SK-N-SH (cell line): ENCODE data around the gene ANKMY1. TPM values are rescaled to one million over a fixed set of nuclear protein-coding genes. Genes with fewer than 3 reads are reported as not detected.

Source experiments
- CTCF ChIA-PET: fragments of 300-600, 350-600 bp; formaldehyde crosslinking; extraction: SDS; loops from one replicate; lab custom pipeline; 2021; lab: Yijun Ruan, JAX
- POLR2A ChIA-PET: fragments of 350-600 bp; sonication (Branson Sonifier 250); formaldehyde crosslinking; extraction: SDS; loops from one replicate; lab custom pipeline; 2020; ENCODE audit warnings: antibody characterized with exemption, inconsistent platforms; lab: Yijun Ruan, JAX
- DNase-seq: peaks from one replicate; pipeline ENCODE4 v3.0.0; 2012
- H2AFZ ChIP-seq: fragments of 200-600 bp; sonication (generic); 2 replicates; pipeline ENCODE4 v1.8.1; 2016; ENCODE audit warnings: antibody characterized with exemption, mild to moderate bottlenecking, low read depth
- H3F3A ChIP-seq: fragments of 200-600 bp; sonication (generic); replicated peaks from 2 replicates; pipeline ENCODE3; 2016; ENCODE audit warnings: antibody characterized with exemption, mild to moderate bottlenecking; ENCODE audit not compliant: insufficient read depth
- H3K27ac ChIP-seq, 2 experiments: fragments of 200-500 bp in 1 of 2; fragments of 200-600 bp in 1 of 2; sonication (Bioruptor generic) in 1 of 2; sonication (generic), shearing (Covaris generic) in 1 of 2; 2 replicates each; pipeline versions ENCODE4 v1.5.1 to v1.6.1; 2014 to 2016; ENCODE audit warnings: low read depth in 2 of 2, inconsistent platforms in 1 of 2, low read length in 1 of 2, mild to moderate bottlenecking in 1 of 2, mixed read lengths in 1 of 2
- H3K27me3 ChIP-seq: fragments of 200-600 bp; sonication (generic), shearing (Covaris generic); 2 replicates; pipeline ENCODE4 v1.6.1; 2016; ENCODE audit warnings: mixed run types; ENCODE audit not compliant: insufficient read depth
- H3K36me3 ChIP-seq, 2 experiments: fragments of 200-500 bp in 1 of 2; fragments of 200-600 bp in 1 of 2; sonication (Bioruptor generic) in 1 of 2; sonication (generic) in 1 of 2; replicated peaks in 1 of 2; 2 replicates each; pipeline versions ENCODE3 to v1.5.1; 2014 to 2016; ENCODE audit warnings: low read length in 1 of 2, mild to moderate bottlenecking in 1 of 2; ENCODE audit not compliant: insufficient read depth in 2 of 2, control insufficient read depth in 1 of 2
- H3K4me1 ChIP-seq, 2 experiments: fragments of 200-500 bp in 1 of 2; fragments of 200-600 bp in 1 of 2; sonication (Bioruptor generic) in 1 of 2; sonication (generic), shearing (Covaris generic) in 1 of 2; 2 replicates each; pipeline versions ENCODE4 v1.5.1 to v1.6.1; 2014 to 2016; ENCODE audit warnings: low read depth in 1 of 2, low read length in 1 of 2, mixed run types in 1 of 2; ENCODE audit not compliant: insufficient read depth in 2 of 2, control insufficient read depth in 1 of 2
- H3K4me2 ChIP-seq: fragments of 200-600 bp; sonication (generic), shearing (Covaris generic); 2 replicates; pipeline ENCODE4 v1.6.1; 2017; ENCODE audit warnings: mixed run types
- H3K4me3 ChIP-seq, 2 experiments: fragments of 200-500 bp in 1 of 2; fragments of 200-600 bp in 1 of 2; sonication (Bioruptor generic) in 1 of 2; sonication (generic), shearing (Covaris generic) in 1 of 2; 2 replicates each; pipeline versions ENCODE4 v1.5.1 to v1.8.1; 2014 to 2016; ENCODE audit warnings: low read depth in 2 of 2, inconsistent platforms in 1 of 2, low read length in 1 of 2, mild to moderate bottlenecking in 1 of 2, mixed read lengths in 1 of 2, moderate library complexity in 1 of 2
- H3K79me2 ChIP-seq: fragments of 200-600 bp; sonication (generic); 2 replicates; pipeline ENCODE4 v1.8.1; 2017; ENCODE audit warnings: mild to moderate bottlenecking; ENCODE audit not compliant: insufficient read depth
- H3K9ac ChIP-seq: fragments of 200-600 bp; sonication (generic); 2 replicates; pipeline ENCODE4 v1.6.1; 2017; ENCODE audit warnings: mixed run types
- H3K9me2 ChIP-seq: fragments of 200-600 bp; sonication (generic); 2 replicates; pipeline ENCODE4 v1.6.1; 2017; ENCODE audit warnings: mixed run types
- H3K9me3 ChIP-seq: fragments of 200-600 bp; sonication (generic); 2 replicates; pipeline ENCODE4 v1.6.1; 2017; ENCODE audit warnings: mixed run types, mild to moderate bottlenecking, moderate library complexity
- H4K20me1 ChIP-seq: fragments of 200-600 bp; sonication (generic); 2 replicates; pipeline ENCODE4 v1.6.1; 2017; ENCODE audit warnings: mild to moderate bottlenecking, mixed run types; ENCODE audit not compliant: insufficient read depth
- CHD2 ChIP-seq: fragments of 150-350 bp; IDR thresholded peaks from 2 replicates; pipeline ENCODE4 v1.6.1; 2018; ENCODE audit warnings: low read length; ENCODE audit not compliant: partially characterized antibody
- CTCF ChIP-seq: fragments of 200-600 bp; sonication (generic); IDR thresholded peaks from 2 replicates; pipeline ENCODE4 v1.6.1; 2017; ENCODE audit warnings: antibody characterized with exemption, mild to moderate bottlenecking, moderate library complexity
- EP300 ChIP-seq, 2 experiments: IDR thresholded peaks; 2 replicates each; pipeline versions ENCODE4 v1.4.0 to v1.6.1; 2012; ENCODE audit warnings: borderline replicate concordance in 1 of 2, low read depth in 1 of 2, low read length in 1 of 2
- EZH2phosphoT487 ChIP-seq: fragments of 200-600 bp; sonication (generic); IDR thresholded peaks from 2 replicates; pipeline ENCODE4 v1.6.1; 2017; ENCODE audit warnings: low read depth, mixed run types, mild to moderate bottlenecking, antibody characterized with exemption, moderate library complexity, borderline replicate concordance
- GABPA ChIP-seq: IDR thresholded peaks from 2 replicates; pipeline ENCODE4 v1.4.0; 2012; ENCODE audit warnings: low read depth, mild to moderate bottlenecking
- GATA2 ChIP-seq: sonication (generic); formaldehyde crosslinking; IDR thresholded peaks from 2 replicates; pipeline ENCODE4 v1.5.0; 2020; ENCODE audit warnings: mild to moderate bottlenecking, missing genetic modification reagents
- MEF2A ChIP-seq: IDR thresholded peaks from 2 replicates; pipeline ENCODE4 v1.4.0; 2012; ENCODE audit warnings: low read depth, borderline replicate concordance
- MXI1 ChIP-seq: IDR thresholded peaks from 2 replicates; pipeline ENCODE4 v1.6.1; 2012; ENCODE audit warnings: mild to moderate bottlenecking, low read depth, low read length, improper control_type of control experiment
- NFIC ChIP-seq: IDR thresholded peaks from 2 replicates; pipeline ENCODE4 v1.4.0; 2012; ENCODE audit warnings: borderline replicate concordance
- NRF1 ChIP-seq: IDR thresholded peaks from 2 replicates; pipeline ENCODE4 v1.6.1; 2012; ENCODE audit warnings: low read depth, mild to moderate bottlenecking, low read length
- POLR2AphosphoS5 ChIP-seq: IDR thresholded peaks from 2 replicates; pipeline ENCODE4 v1.6.1; 2012; ENCODE audit warnings: low read depth, low read length
- RAD21 ChIP-seq: IDR thresholded peaks from 2 replicates; pipeline ENCODE4 v1.6.1; 2012; ENCODE audit warnings: mild to moderate bottlenecking, low read length
- RFX5 ChIP-seq: IDR thresholded peaks from 2 replicates; pipeline ENCODE4 v1.6.1; 2012; ENCODE audit warnings: mild to moderate bottlenecking, improper control_type of control experiment, low read length
- SIN3A ChIP-seq: IDR thresholded peaks from 2 replicates; pipeline ENCODE4 v1.6.1; 2012; ENCODE audit warnings: low read depth, mild to moderate bottlenecking, low read length, moderate library complexity, borderline replicate concordance
- SMC3 ChIP-seq: IDR thresholded peaks from 2 replicates; pipeline ENCODE4 v1.6.1; 2012; ENCODE audit warnings: low read depth, low read length, improper control_type of control experiment
- TCF12 ChIP-seq: IDR thresholded peaks from 2 replicates; pipeline ENCODE4 v1.4.0; 2012
- USF2 ChIP-seq: fragments of 150-350 bp; IDR thresholded peaks from 2 replicates; pipeline ENCODE4 v1.6.1; 2017; ENCODE audit warnings: antibody characterized with exemption, low read length, low read depth, borderline replicate concordance
- WGBS: methylation state at CpG from one replicate; pipeline ENCODE4 v1.1.6; 2017; ENCODE audit warnings: low lambda C conversion rate; 5-methylcytosine and 5-hydroxymethylcytosine counted together
- polyA plus RNA-seq, 3 experiments: library from polyadenylated mRNA; depleted of rRNA; stranded (reverse); fragments of >200 nt; gene quantifications; 2 replicates each; pipeline ENCODE4 v1.2.3, GENCODE V29; 2012
- TF ChIP-seq, protein P1 (sequence below): IDR thresholded peaks from 2 replicates; pipeline ENCODE4 v1.6.1; 2012; ENCODE audit warnings: mild to moderate bottlenecking, low read depth, low read length, moderate library complexity
- TF ChIP-seq, protein P2 (sequence below): IDR thresholded peaks from 2 replicates; pipeline ENCODE4 v1.4.0; 2012; ENCODE audit warnings: low read depth, borderline replicate concordance
- TF ChIP-seq, protein P3 (sequence below): IDR thresholded peaks from 2 replicates; pipeline ENCODE4 v1.4.0; 2012; ENCODE audit warnings: low read depth, borderline replicate concordance

Gene ANKMY1
- polyA plus RNA-seq, 1 of the 3 experiments (the other 2 are of a cell fraction) = 12.1 TPM

GRCh38 chr2:240462707-240463273, 95.0 kb downstream of the ANKMY1 start:
- CTCF ChIA-PET = interaction anchor here (1.1 kb wide), 1 partner anchor 24 kb away, joined by 4 read pairs; no protein-coding TSS in a partner anchor
- WGBS = 100% methylated on average over 2 of the region's 16 CpGs
- no peaks in the 10 kb centered on the region for H3K79me2 ChIP-seq

More at GRCh38 chr2:240462707-240463273, 95.0 kb downstream of the ANKMY1 start:
- H3K9me2 ChIP-seq = no peaks in the 10 kb centered on the region
- peaks cover 0 to 34% of the 10 kb centered on the region in 2 experiments for H3K36me3 ChIP-seq
- H3K4me2 ChIP-seq = no peak overlapping the region
- H3F3A ChIP-seq = no peaks in the 10 kb centered on the region
- no peak overlapping the region for H3K4me3 ChIP-seq
- peaks cover 0 to 4% of the 10 kb centered on the region in 2 experiments; a peak in 1 of 4 replicates for H3K4me1 ChIP-seq
- TF ChIP-seq SIN3A (no peak), RFX5 (no peak), RAD21 (no peak), EP300 (IDR thresholded peaks at IDR 0.05; ENCODE audit: borderline replicate concordance in 1 of 2, low read depth in 1 of 2, low read length in 1 of 2) (no peak), USF2 (no peak), MXI1 (no peak), CTCF (no peak), EZH2phosphoT487 (no peak), CHD2 (no peak), SMC3 (no peak), GABPA (no peak), NFIC (no peak), MEF2A (no peak), NRF1 (no peak), POLR2AphosphoS5 (no peak), GATA2 (CRISPR knock-in tag) (no peak), TCF12 (no peak)
- TF ChIP-seq, protein P1, sequence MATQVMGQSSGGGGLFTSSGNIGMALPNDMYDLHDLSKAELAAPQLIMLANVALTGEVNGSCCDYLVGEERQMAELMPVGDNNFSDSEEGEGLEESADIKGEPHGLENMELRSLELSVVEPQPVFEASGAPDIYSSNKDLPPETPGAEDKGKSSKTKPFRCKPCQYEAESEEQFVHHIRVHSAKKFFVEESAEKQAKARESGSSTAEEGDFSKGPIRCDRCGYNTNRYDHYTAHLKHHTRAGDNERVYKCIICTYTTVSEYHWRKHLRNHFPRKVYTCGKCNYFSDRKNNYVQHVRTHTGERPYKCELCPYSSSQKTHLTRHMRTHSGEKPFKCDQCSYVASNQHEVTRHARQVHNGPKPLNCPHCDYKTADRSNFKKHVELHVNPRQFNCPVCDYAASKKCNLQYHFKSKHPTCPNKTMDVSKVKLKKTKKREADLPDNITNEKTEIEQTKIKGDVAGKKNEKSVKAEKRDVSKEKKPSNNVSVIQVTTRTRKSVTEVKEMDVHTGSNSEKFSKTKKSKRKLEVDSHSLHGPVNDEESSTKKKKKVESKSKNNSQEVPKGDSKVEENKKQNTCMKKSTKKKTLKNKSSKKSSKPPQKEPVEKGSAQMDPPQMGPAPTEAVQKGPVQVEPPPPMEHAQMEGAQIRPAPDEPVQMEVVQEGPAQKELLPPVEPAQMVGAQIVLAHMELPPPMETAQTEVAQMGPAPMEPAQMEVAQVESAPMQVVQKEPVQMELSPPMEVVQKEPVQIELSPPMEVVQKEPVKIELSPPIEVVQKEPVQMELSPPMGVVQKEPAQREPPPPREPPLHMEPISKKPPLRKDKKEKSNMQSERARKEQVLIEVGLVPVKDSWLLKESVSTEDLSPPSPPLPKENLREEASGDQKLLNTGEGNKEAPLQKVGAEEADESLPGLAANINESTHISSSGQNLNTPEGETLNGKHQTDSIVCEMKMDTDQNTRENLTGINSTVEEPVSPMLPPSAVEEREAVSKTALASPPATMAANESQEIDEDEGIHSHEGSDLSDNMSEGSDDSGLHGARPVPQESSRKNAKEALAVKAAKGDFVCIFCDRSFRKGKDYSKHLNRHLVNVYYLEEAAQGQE = no peak
- TF ChIP-seq, protein P2, sequence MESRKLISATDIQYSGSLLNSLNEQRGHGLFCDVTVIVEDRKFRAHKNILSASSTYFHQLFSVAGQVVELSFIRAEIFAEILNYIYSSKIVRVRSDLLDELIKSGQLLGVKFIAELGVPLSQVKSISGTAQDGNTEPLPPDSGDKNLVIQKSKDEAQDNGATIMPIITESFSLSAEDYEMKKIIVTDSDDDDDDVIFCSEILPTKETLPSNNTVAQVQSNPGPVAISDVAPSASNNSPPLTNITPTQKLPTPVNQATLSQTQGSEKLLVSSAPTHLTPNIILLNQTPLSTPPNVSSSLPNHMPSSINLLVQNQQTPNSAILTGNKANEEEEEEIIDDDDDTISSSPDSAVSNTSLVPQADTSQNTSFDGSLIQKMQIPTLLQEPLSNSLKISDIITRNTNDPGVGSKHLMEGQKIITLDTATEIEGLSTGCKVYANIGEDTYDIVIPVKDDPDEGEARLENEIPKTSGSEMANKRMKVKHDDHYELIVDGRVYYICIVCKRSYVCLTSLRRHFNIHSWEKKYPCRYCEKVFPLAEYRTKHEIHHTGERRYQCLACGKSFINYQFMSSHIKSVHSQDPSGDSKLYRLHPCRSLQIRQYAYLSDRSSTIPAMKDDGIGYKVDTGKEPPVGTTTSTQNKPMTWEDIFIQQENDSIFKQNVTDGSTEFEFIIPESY = no peak
- TF ChIP-seq, protein P3, sequence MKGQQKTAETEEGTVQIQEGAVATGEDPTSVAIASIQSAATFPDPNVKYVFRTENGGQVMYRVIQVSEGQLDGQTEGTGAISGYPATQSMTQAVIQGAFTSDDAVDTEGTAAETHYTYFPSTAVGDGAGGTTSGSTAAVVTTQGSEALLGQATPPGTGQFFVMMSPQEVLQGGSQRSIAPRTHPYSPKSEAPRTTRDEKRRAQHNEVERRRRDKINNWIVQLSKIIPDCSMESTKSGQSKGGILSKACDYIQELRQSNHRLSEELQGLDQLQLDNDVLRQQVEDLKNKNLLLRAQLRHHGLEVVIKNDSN = no peak
- POLR2A ChIA-PET = no interaction called here
- no peaks in the 10 kb centered on the region for H3K9me3 ChIP-seq
- peaks cover 14% of the 10 kb centered on the region; the same call in 1 of the 2 replicates for H4K20me1 ChIP-seq
- DNase-seq = no peak
- no peaks in the 10 kb centered on the region for H3K27me3 ChIP-seq
- no peak overlapping the region for H3K9ac ChIP-seq
- H2AFZ ChIP-seq = no peak overlapping the region
- H3K27ac ChIP-seq = no peak overlapping the region
